Stimulated activated CD8-positive, alpha-beta memory T cell treated with anti-CD3 and anti-CD28 coated beads, Interleukin-7, amount 100 ng/mL, for 4 hours (primary cell): ENCODE data around the gene ADARB2.

Experiments
- DNase-seq, 2 donors: peaks; one replicate each; pipeline ENCODE4 v3.0.0-alpha.2; 2020; ENCODE audit warnings: low read depth in 2 of 2

Gene ADARB2

DNA sequence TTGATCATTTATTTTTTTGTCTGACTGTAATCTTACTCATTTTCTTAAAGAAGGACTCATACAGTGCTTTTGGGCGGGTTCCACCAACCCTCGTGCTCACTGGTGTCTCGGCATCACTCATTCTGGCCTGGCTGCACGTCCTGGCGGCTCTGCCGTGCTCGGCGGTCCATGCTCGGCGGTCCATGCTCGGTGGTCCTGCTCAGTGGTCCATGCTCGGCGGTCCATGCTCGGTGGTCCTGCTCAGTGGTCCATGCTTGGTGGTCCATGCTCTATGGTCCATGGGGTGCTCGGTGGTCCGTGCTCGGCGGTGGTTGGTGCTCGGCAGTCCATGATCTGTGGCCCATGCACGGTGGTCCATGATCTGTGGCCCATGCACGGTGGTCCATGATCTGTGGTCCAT, 608.7 kb downstream of the ADARB2 start:
- DNase-seq = no peak

DNA sequence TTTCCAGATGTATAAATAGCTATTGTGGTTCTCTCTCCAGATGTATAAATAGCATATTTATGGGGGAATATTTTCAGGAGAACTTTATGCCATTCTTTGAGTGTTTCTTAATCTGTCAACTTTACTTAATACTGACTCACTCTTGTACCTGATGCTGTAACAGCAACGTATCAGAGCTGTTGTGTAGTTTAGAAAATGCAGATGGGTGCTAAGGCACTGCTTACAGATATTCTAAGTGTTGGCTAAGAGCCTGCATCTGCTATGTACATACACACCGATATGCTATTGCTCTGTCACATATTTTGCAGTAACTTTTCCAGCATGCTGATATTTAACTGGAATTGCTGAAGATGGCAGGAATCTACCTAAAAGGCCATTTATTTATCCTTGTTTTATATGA, 609.2 kb downstream of the ADARB2 start:
- no peak for DNase-seq

DNA sequence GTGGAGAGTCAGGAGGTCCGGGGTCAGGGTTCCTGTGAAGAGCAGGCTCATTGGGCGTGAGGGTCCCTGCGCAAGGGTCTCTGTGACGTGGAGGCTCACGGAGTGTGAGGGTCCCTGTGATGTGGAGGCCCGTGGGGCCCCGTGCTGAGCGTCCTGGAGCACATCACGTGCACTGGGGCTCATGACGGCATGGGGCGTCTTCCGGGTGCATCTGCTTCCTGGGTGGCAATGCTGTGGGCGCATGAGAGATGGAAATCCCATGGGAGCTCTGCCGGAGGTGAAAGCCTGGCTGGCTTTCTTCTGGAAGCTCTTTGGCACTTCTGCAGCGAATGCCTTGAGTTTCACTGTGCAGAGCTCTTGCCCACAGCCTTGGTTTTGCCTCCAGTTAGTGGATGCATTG, 609.7 kb downstream of the ADARB2 start:
- DNase-seq = no peak
